Mesothelial cell of epicardium (in vitro differentiated cells): ENCODE measurements around the gene COL26A1. TPM values are rescaled to one million over a fixed set of nuclear protein-coding genes. Genes with fewer than 3 reads are reported as not detected.

ENCODE experiments used
- DNase-seq, 2 experiments: peaks; one replicate each; pipeline ENCODE4 v3.0.0; 2021; ENCODE audit warnings: low spot score in 2 of 2; ENCODE audit not compliant: unreplicated experiment in 2 of 2
- H3K27ac Mint-ChIP-seq: 2 replicates; pipeline ENCODE4 v1.8.0; 2021; ENCODE audit warnings: mixed read lengths
- H3K27me3 Mint-ChIP-seq: 2 replicates; pipeline ENCODE4 v1.8.0; 2021; ENCODE audit warnings: low read depth, mixed read lengths
- H3K36me3 Mint-ChIP-seq: 2 replicates; pipeline ENCODE4 v1.8.0; 2021; ENCODE audit warnings: mixed read lengths
- H3K4me1 Mint-ChIP-seq: 2 replicates; pipeline ENCODE4 v1.8.0; 2021; ENCODE audit warnings: mixed read lengths
- H3K4me3 Mint-ChIP-seq: 2 replicates; pipeline ENCODE4 v1.8.0; 2021; ENCODE audit warnings: mild to moderate bottlenecking, moderate library complexity, mixed read lengths
- H3K9me3 Mint-ChIP-seq: 2 replicates; pipeline ENCODE4 v1.8.0; 2021; ENCODE audit warnings: mixed read lengths
- CTCF ChIP-seq: fragments of 200-600 bp; sonication (generic); IDR thresholded peaks from one replicate; pipeline ENCODE4 v1.5.0; 2021; ENCODE audit warnings: antibody characterized with exemption; ENCODE audit not compliant: unreplicated experiment
- total RNA-seq: library from RNA; stranded (reverse); gene quantifications from 3 replicates; pipeline ENCODE4 v1.2.1, GENCODE V29; 2021

The COL26A1 gene
- total RNA-seq, 1 donor from 2014 or later = 105 TPM

DNA sequence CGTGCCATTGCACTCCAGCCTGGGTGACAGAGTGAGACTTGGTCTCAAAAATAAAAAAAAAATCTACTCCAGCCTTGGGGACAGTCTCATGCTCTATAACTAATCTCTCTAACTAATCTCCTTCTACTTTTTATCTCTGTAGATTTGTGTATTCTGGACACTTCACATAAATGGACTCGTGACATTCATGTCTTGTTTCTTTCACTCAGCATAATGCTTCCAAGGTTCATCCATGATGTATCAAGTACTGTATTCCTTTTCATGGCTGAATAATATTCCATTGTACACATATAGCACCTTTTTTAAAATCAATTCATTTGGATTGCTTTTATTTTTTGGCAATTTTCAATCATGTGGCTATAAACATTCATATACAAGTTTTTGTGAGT lies 9.8 kb upstream of the COL26A1 start:
- H3K4me1 Mint-ChIP-seq = peaks cover 14% of the 10 kb centered on the region
- no peaks in the 10 kb centered on the region for H3K27me3 Mint-ChIP-seq
- TF ChIP-seq CTCF = no peak
- no peak overlapping the region for H3K27ac Mint-ChIP-seq
- H3K4me3 Mint-ChIP-seq = no peak overlapping the region
- H3K36me3 Mint-ChIP-seq = no peaks in the 10 kb centered on the region
- no peaks in the 10 kb centered on the region for H3K9me3 Mint-ChIP-seq
- DNase-seq = no peak

DNA sequence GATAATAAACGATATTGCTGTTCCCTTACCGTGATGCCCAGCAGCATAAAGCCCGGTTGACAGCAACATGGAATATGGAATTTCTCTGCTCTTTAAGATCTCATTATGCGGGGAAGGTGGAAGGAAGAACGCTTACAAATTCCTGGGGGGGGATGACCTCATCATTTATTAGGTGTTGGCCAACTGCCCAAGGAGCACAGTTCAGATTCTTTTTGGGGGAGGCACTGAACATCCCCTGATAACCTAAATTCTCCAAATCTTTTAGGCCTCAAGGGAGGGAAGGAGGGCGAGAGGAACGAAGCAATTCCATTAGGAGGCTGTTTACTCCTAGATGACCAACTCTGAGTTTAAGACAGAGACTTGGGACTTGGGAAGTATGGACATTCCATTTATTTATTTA lies 5.2 kb upstream of the COL26A1 start:
- peaks cover 7% of the 10 kb centered on the region for H3K4me1 Mint-ChIP-seq
- H3K27me3 Mint-ChIP-seq = no peaks in the 10 kb centered on the region
- peak overlapping the region; percentile 86 for H3K27ac Mint-ChIP-seq
- H3K36me3 Mint-ChIP-seq = no peaks in the 10 kb centered on the region
- no peak for TF ChIP-seq CTCF
- no peak overlapping the region for H3K4me3 Mint-ChIP-seq
- DNase-seq = no peak
- no peaks in the 10 kb centered on the region for H3K9me3 Mint-ChIP-seq

GRCh38 chr7:101363196-101363733 lies 590 bp downstream of the COL26A1 start:
- TF ChIP-seq CTCF = no peak
- no peak overlapping the region for H3K27ac Mint-ChIP-seq

GRCh38 chr7:101363734-101364374 lies 1.2 kb downstream of the COL26A1 start:
- Mint-ChIP-seq H3K27me3 (no peaks in the 10 kb centered on the region), H3K4me3 (peak overlapping the region; percentile 71), H3K36me3 (peaks cover 10% of the 10 kb centered on the region), H3K4me1 (peaks cover 13% of the 10 kb centered on the region), H3K9me3 (peaks cover 6% of the 10 kb centered on the region), H3K27ac (peak overlapping the region; percentile 21)
- DNase-seq = peak; percentile 49 to 83
- TF ChIP-seq CTCF = peak; percentile 94

More at GRCh38 chr7:101363196-101363733, 590 bp downstream of the COL26A1 start:
- Mint-ChIP-seq H3K4me1 (peaks cover 11% of the 10 kb centered on the region), H3K4me3 (peak overlapping the region; percentile 71), H3K27me3 (no peaks in the 10 kb centered on the region), H3K9me3 (peaks cover 6% of the 10 kb centered on the region), H3K36me3 (peaks cover 10% of the 10 kb centered on the region)
- no peak for DNase-seq

DNA sequence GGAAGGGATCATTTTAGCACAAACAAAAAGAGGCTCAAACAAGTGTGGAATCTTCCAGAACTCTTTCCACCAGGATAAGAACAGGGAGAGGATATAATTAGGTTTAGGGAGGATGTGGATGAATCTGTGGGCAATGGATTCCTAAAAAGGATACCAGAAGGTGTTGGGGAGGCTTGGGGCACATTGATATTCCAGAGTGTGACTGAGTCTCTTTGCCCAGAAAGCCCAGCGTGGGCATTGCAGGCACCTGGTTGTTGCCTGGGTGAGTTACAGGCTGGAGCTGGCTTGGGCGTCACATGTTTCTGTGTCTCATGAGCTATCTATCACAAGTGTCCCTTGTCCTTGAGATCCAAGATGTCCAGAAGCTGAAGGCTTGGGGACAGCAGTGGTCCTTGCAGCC lies 3.3 kb downstream of the COL26A1 start:
- no peak for TF ChIP-seq CTCF
- peaks cover 13% of the 10 kb centered on the region for H3K4me1 Mint-ChIP-seq
- peaks cover 6% of the 10 kb centered on the region for H3K9me3 Mint-ChIP-seq
- no peak for DNase-seq
- H3K4me3 Mint-ChIP-seq = no peak overlapping the region
- H3K27me3 Mint-ChIP-seq = no peaks in the 10 kb centered on the region
- H3K36me3 Mint-ChIP-seq = peaks cover 12% of the 10 kb centered on the region
- H3K27ac Mint-ChIP-seq = no peak overlapping the region

GRCh38 chr7:101367676-101368075 lies 5.0 kb downstream of the COL26A1 start:
- DNase-seq = no peak
- Mint-ChIP-seq H3K36me3 (peaks cover 14% of the 10 kb centered on the region), H3K27me3 (no peaks in the 10 kb centered on the region), H3K9me3 (peaks cover 6% of the 10 kb centered on the region), H3K4me1 (peaks cover 16% of the 10 kb centered on the region), H3K4me3 (no peak overlapping the region), H3K27ac (no peak overlapping the region)
- TF ChIP-seq CTCF = no peak
